ENCODE data around the gene MARCHF10. TPM values are rescaled to one million over a fixed set of nuclear protein-coding genes. Genes with fewer than 3 reads are reported as not detected.
A peak's percentile ranks its signal among the peaks of the same experiment; 100 is the strongest.

Gene MARCHF10
- total and polyA plus RNA-seq, 2 of the 4 experiments (the other 2 are of a cell fraction) = 0.18 to 0.74 TPM

DNA sequence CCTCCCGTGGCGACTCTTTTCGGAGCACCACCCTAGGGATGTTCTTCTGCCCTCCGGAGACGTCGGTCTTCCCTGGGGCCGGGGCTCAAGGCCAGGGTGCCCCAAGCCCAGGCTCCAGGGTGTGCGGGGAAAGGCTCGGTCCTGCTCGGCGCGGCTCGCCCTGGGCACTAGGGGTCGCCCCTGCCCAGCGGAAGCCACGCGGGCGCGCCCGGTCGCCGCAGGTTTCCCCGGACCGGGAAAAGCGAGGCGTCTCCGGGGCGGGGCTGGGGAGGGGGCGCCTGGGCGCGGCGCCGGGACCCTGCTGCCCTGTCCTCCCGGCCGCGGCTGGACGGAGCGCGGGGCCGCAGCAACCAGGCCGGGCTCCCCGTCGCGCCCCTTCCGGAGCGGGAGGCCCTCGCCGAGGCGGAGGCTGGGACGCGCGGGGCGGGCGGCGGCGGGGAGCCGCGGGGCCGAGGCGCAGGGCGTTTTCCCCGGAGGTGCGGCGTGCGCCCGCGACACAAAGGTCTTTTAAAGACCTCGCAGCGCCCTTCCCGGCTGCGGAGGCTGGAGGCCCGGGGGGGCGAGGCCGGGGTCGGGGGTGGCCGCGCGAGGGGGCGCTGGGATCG lies 104.2 kb downstream of the MARCHF10 start:
- BruUV-seq (replicated peaks) = no TSS peak
- H3K9me3 ChIP-seq (ENCODE audit: control insufficient read depth, insufficient read depth, low read length) = peaks cover 6% of the 10 kb centered on the region
- H3K27ac ChIP-seq (ENCODE audit: insufficient read depth, low read length) = peak overlapping the region; percentile 70
- H2AK9ac ChIP-seq (replicated peaks; ENCODE audit: low read depth, low read length, poor library complexity) = peak overlapping the region; percentile 86
- H3K18ac ChIP-seq (ENCODE audit: low read depth, low read length) = peak overlapping the region; percentile 67
- H4K8ac ChIP-seq (ENCODE audit: low read depth in 2 of 2, low read length in 2 of 2) = peak overlapping the region; percentile 87 to 94
- in situ Hi-C loops (cut with MboI; ENCODE audit: low sequenced_read_pairs) (no loop called here), intact Hi-C loops (cut with micrococcal nuclease) (loop anchor here (1.0 to 2.0 kb wide), 4 partner anchors 87 to 378 kb away; no protein-coding TSS in a partner anchor), dilution Hi-C loops (cut with HindIII; ENCODE audit: low sequenced_read_pairs, unreplicated experiment) (no loop called here)
- peak overlapping the region; percentile 80 for H3K4me2 ChIP-seq (ENCODE audit: low read depth, low read length)
- H4K91ac ChIP-seq (ENCODE audit: insufficient read depth, low read depth, low read length) = peak overlapping the region; percentile 97
- peak overlapping the region; percentile 65 for H3K9ac ChIP-seq (ENCODE audit: low read depth, low read length)
- H2BK120ac ChIP-seq (ENCODE audit: low read depth, low read length) = peak overlapping the region; percentile 98
- peaks cover 24% of the 10 kb centered on the region for H3K4me1 ChIP-seq (ENCODE audit: control insufficient read depth, insufficient read depth, low read length)
- 0 out of 2 replicates have a peak, but pooled peaks cover 7% of the 10 kb centered on the region for H3K9me1 ChIP-seq (ENCODE audit: insufficient read depth, low read length)
- peak overlapping the region; percentile 76 for H4K5ac ChIP-seq (ENCODE audit: low read depth, low read length)
- peak overlapping the region; percentile 98 for H2BK20ac ChIP-seq (ENCODE audit: low read depth, low read length)
- 0% methylated on average over 40 of the region's 80 CpGs; no CpG with 5 or more reads in 1 of the 2 experiments for WGBS, 2 experiments (ENCODE audit: extremely low coverage in 2 of 2, insufficient read length in 1 of 2)
- peak; percentile 93 for ATAC-seq (ENCODE audit: low read depth)
- peaks cover 11 to 34% of the 10 kb centered on the region in 2 experiments; a peak in 3 of 4 replicates for H3K79me1 ChIP-seq (ENCODE audit: low read depth in 1 of 2, low read length in 2 of 2)
- POLR2A ChIA-PET (ENCODE audit: unreplicated experiment) = no interaction called here
- H3K56ac ChIP-seq (ENCODE audit: extremely low read depth, insufficient read depth, low read length) = peak overlapping the region; percentile 90
- H2AK5ac ChIP-seq (ENCODE audit: low read depth, low read length) = peak overlapping the region; percentile 38
- H3K36me3 ChIP-seq (ENCODE audit: control insufficient read depth, insufficient read depth, low read length) = no peaks in the 10 kb centered on the region
- H3K4ac ChIP-seq (ENCODE audit: low read depth, low read length) = peak overlapping the region; percentile 94
- peak overlapping the region; percentile 88; the same call in 2 of the 3 replicates for H2BK15ac ChIP-seq (ENCODE audit: low read depth, low read length)
- DNase-seq = peak; percentile 53
- no peaks in the 10 kb centered on the region for H4K20me1 ChIP-seq (ENCODE audit: insufficient read depth, low read length)
- no peaks in the 10 kb centered on the region for H3K27me3 ChIP-seq (ENCODE audit: control insufficient read depth, insufficient read depth, low read length)
- CTCF ChIA-PET = interaction anchor here (1.0 kb wide), 1 partner anchor 264 kb away, joined by 3 read pairs; no protein-coding TSS in a partner anchor
- H3K14ac ChIP-seq (replicated peaks; ENCODE audit: low read depth, low read length) = peak overlapping the region; percentile 84
- H2BK5ac ChIP-seq (ENCODE audit: low read depth, low read length, poor library complexity, severe bottlenecking) = peak overlapping the region; percentile 94
- peak overlapping the region; percentile 95 for H2AFZ ChIP-seq (replicated peaks; ENCODE audit: low read length, poor library complexity)
- H3K23ac ChIP-seq (ENCODE audit: low read depth, low read length) = peak overlapping the region; percentile 92; the same call in 1 of the 2 replicates
- H3K4me3 ChIP-seq (ENCODE audit: insufficient read depth, low read depth, low read length) = peak overlapping the region; percentile 81
- TF ChIP-seq NFE2L2 (IDR thresholded peaks at IDR 0.05; ENCODE audit: low read depth, low read length) (no peak), BHLHE40 (IDR thresholded peaks at IDR 0.05; ENCODE audit: low read depth, low read length) (no peak), POLR2A (IDR thresholded peaks at IDR 0.05; ENCODE audit: low read depth, low read length) (no peak; the same call in 1 of the 2 replicates), CHD1 (IDR thresholded peaks at IDR 0.05; ENCODE audit: low read depth, low read length) (no peak), FOS (IDR thresholded peaks at IDR 0.05; ENCODE audit: low read depth, low read length) (no peak), RAD21 (IDR thresholded peaks at IDR 0.05; ENCODE audit: low read length) (peak; percentile 96), RCOR1 (IDR thresholded peaks at IDR 0.05; ENCODE audit: insufficient replicate concordance, low read length) (no peak), CEBPB (IDR thresholded peaks at IDR 0.05; ENCODE audit: low read depth, low read length) (no peak), SMC3 (IDR thresholded peaks at IDR 0.05; ENCODE audit: low read depth, low read length) (peak; percentile 84), MAZ (IDR thresholded peaks at IDR 0.05; ENCODE audit: borderline replicate concordance, low read depth, low read length) (peak; percentile 73; the same call in 1 of the 2 replicates), MXI1 (IDR thresholded peaks at IDR 0.05; ENCODE audit: borderline replicate concordance, low read depth, low read length) (peak; percentile 44; the same call in 1 of the 2 replicates), RFX5 (IDR thresholded peaks at IDR 0.05; ENCODE audit: low read depth, low read length) (no peak)
- TF ChIP-seq, protein P1, sequence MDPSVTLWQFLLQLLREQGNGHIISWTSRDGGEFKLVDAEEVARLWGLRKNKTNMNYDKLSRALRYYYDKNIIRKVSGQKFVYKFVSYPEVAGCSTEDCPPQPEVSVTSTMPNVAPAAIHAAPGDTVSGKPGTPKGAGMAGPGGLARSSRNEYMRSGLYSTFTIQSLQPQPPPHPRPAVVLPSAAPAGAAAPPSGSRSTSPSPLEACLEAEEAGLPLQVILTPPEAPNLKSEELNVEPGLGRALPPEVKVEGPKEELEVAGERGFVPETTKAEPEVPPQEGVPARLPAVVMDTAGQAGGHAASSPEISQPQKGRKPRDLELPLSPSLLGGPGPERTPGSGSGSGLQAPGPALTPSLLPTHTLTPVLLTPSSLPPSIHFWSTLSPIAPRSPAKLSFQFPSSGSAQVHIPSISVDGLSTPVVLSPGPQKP (IDR thresholded peaks at IDR 0.05; ENCODE audit: borderline replicate concordance, low read depth, low read length) = no peak
- TF ChIP-seq, protein P2, sequence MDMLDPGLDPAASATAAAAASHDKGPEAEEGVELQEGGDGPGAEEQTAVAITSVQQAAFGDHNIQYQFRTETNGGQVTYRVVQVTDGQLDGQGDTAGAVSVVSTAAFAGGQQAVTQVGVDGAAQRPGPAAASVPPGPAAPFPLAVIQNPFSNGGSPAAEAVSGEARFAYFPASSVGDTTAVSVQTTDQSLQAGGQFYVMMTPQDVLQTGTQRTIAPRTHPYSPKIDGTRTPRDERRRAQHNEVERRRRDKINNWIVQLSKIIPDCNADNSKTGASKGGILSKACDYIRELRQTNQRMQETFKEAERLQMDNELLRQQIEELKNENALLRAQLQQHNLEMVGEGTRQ (IDR thresholded peaks at IDR 0.05; ENCODE audit: low read depth, low read length) = no peak

All from IMR-90 (cell line).